Measurements from ENCODE around the gene TMEM63A.

DNA sequence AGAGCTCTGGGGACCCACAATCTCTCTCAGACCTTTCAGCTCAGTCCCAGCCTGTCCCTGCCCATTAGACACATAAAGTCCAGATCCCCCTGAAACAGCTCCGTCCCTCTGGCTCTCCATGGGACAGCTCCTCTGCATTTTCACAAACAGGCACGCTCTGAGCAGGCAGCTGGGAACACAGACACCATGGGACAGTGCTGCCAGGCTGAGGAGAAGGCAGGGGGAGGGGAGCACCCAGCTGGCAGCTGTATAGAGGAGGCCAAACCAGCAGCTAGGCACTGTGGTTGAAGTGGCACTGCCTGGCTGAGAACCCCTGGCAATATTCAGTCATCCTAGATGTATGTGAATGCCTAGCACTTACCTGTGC lies 2.0 kb downstream of the TMEM63A start:
- TF ChIP-seq, protein P1, sequence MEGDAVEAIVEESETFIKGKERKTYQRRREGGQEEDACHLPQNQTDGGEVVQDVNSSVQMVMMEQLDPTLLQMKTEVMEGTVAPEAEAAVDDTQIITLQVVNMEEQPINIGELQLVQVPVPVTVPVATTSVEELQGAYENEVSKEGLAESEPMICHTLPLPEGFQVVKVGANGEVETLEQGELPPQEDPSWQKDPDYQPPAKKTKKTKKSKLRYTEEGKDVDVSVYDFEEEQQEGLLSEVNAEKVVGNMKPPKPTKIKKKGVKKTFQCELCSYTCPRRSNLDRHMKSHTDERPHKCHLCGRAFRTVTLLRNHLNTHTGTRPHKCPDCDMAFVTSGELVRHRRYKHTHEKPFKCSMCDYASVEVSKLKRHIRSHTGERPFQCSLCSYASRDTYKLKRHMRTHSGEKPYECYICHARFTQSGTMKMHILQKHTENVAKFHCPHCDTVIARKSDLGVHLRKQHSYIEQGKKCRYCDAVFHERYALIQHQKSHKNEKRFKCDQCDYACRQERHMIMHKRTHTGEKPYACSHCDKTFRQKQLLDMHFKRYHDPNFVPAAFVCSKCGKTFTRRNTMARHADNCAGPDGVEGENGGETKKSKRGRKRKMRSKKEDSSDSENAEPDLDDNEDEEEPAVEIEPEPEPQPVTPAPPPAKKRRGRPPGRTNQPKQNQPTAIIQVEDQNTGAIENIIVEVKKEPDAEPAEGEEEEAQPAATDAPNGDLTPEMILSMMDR (conservative IDR thresholded peaks at IDR 0.05; ENCODE audit: low read depth, low read length): no peak
- no peak for TF ChIP-seq EZH2 (IDR thresholded peaks at IDR 0.05; ENCODE audit: low read length, unreplicated experiment)
